ENCODE results near the gene PCSK6.

Gene PCSK6

DNA sequence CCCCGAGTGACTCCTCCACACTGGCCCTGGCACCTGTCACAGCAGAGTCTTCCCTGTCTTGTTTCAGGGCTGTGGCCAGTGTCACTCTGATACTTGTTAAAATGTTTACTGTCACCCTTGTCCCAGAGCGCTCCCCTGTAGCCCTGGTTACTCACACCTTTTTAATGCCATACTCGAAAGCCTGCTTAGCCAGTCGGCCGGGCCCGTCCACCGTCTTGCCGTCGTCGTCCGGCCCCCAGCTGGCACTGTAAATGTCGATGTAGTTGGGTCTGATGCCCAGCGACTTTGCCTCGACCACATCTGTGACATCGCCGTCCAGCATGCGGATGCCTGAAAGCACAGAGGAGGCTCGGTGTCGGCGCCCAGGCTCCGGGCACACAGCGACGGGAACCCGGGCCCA lies 91.3 kb downstream of the PCSK6 start:
- DNase-seq (ENCODE audit: low read depth) = no peak

GRCh38 chr15:101397521-101398003 lies 91.9 kb downstream of the PCSK6 start:
- no peak for DNase-seq (ENCODE audit: low read depth)

- no peak for DNase-seq (ENCODE audit: low read depth)
Measured at GRCh38 chr15:101396484-101397261, 92.8 kb downstream of the PCSK6 start.

DNA sequence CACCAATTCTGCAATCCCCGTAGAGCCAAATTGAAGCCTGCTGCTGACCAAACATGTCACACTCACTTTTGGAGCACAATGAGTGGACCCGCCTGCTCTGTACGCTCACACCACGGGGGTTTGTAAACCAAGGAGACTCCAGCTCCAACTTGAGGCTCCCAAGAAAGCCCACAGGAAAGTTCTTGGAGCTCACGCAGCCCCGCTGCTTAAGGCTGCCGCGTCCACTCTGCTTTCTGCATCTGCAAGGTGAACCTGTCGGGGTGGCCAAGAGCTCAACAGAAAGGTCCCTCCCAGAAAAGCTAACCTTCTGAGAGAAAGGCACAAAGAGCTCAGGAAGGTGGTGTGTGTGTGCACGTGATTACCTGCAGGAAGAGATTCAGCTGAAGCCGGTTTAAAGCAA lies 94.9 kb downstream of the PCSK6 start:
- DNase-seq (ENCODE audit: low read depth) = no peak

GRCh38 chr15:101394056-101394630 lies 95.4 kb downstream of the PCSK6 start:
- DNase-seq (ENCODE audit: low read depth) = no peak

GRCh38 chr15:101393172-101393571 lies 96.3 kb downstream of the PCSK6 start:
- no peak for DNase-seq (ENCODE audit: low read depth)

- no peak for DNase-seq (ENCODE audit: low read depth)
Measured at GRCh38 chr15:101391981-101392640, 97.4 kb downstream of the PCSK6 start.

DNA sequence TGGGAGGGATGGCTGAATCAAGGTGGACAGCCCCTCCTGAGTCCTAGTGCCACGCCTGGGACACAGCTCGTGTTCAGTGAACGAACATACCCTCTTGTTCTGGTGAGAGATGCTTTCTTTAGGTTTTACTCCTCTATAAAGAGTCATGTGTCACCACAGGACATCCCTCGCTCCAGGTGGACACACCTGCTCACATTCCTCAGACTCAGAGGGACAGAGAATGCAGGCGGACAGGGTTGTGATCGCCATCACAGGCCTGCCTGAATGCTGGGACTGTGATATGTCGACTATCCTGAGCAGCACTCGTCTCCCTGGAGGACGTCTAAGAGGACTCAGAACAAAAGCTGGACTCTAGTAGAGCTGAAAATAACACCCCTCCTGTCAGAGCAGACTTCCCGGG lies 98.1 kb downstream of the PCSK6 start:
- DNase-seq (ENCODE audit: low read depth) = no peak

DNA sequence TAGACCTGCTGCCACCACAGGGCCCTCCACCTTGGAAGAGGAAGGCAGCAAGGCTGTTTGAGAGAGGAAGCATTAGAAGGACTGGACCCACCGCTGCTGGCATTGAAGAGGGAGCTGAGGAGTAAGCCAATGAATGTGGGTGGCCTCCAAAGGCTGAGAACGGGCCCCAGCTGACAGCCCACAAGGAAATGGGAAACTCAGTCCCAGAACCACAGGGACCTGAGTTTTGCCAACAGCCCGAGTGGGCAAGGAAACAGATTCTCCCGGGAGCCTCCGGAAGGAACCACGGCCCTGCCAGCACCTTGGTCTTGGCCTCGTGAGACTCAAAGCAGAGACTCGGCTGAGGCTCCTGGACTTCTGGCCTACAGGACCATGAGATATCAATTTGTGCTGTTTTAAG lies 99.0 kb downstream of the PCSK6 start:
- no peak for DNase-seq (ENCODE audit: low read depth)

GRCh38 chr15:101390060-101390459 lies 99.4 kb downstream of the PCSK6 start:
- DNase-seq (ENCODE audit: low read depth) = no peak

DNA sequence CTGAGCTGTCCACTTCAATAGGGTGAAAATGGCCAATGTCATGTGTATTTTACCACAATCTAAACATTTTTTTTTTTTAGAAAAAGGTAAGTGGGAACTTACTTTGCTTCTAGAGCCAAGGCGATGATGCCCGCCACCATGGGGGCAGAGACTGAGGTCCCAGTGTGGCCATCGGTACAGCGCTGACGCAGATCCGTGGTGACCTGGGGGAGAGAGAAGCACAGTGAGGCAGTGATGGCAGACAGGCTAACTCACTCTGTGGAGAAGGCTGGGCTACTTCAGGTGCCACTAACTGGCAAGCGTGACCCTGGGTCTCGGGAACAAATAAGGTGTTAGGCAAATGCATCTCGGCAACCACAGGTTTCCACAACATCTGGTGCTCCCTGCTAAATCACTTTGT lies 100.1 kb downstream of the PCSK6 start:
- no peak for DNase-seq (ENCODE audit: low read depth)

- no peak for DNase-seq (ENCODE audit: low read depth)
Measured at GRCh38 chr15:101388046-101388445, 101.5 kb downstream of the PCSK6 start.

DNA sequence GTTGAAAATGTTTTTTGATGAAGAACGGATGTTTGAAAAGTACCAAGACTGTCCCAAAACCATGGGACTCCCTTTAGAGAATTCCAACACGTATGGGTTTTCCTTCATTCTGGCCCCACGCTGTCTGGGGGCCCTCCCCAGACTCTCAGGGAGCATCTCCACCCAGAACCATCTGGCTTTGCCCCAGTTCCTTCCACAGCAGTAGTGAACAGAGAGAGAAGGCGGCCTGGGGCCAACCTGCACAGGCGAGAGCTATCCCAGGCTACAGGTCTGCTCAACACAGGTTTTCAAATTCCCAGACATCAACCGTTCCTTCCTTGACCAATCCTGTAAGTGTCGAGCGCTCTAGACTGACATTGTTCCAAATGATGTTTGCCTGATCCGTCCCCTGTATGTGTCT lies 101.9 kb downstream of the PCSK6 start:
- DNase-seq (ENCODE audit: low read depth) = no peak

- no peak for DNase-seq (ENCODE audit: low read depth)
Measured at GRCh38 chr15:101386967-101387366, 102.5 kb downstream of the PCSK6 start.

DNA sequence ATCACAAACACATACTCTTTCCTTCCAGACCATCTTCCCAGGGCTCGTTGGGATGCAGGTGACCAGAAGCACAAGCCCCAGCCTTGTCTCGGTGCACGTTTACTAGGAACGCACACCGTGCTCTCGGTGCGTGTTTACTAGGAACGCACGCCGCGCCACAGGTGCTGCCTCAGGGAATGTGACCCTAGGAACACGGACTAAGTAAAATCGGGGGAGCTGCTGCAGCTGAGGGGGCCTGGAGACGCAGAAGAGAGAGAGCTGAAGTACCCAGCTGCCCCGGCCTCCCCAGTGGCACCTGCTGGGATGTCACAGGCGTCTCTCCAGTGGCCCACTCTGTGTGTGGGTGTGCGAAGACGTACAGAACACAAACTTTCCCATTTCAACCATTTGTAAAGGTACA lies 103.5 kb downstream of the PCSK6 start:
- DNase-seq (ENCODE audit: low read depth) = no peak

- no peak for DNase-seq (ENCODE audit: low read depth)
Measured at GRCh38 chr15:101384276-101384675, 105.2 kb downstream of the PCSK6 start.

- DNase-seq (ENCODE audit: low read depth) = no peak
Measured at GRCh38 chr15:101382544-101382943, 107.0 kb downstream of the PCSK6 start.

GRCh38 chr15:101381671-101382212 lies 107.8 kb downstream of the PCSK6 start:
- no peak for DNase-seq (ENCODE audit: low read depth)

DNA sequence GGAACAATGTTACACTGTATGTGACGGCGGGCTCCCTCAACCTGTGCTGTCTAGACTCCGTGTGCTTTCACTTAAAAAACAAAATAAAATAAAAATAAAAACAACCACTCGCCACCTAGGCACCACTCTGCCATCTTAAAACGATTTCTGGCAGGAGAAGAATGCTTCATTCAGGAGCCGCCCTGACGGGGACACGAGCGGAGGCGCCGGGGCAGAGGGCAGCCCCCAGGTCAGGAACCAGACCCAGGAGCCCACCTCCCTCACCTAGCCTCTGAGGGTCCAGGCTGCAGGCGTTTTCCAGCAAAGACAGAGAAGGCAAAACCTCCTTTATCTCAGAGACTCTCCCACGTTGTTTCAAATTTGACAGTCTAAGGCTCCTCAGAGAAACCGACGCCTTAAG lies 109.4 kb downstream of the PCSK6 start:
- no peak for DNase-seq (ENCODE audit: low read depth)

GRCh38 chr15:101379647-101380046 lies 109.9 kb downstream of the PCSK6 start:
- no peak for DNase-seq (ENCODE audit: low read depth)

DNA sequence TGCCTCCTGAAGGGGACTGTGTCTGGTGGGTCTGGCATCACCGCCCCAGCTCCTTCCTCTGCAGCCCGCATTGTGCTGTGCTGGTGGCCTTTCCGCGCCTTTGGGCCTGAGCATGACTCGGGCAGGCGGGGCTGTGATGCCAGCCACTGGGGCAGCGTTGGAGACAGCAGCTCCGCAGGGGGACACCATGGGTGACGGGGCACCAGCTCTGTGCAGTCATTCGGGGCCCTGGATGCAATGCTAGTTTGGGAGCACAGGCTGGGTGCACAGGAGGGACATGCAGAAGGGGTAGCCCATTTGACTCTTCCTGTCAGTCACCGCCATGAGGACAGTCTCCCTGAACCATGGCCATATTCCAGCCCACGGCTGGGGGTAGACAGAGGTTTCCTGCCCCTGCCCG lies 110.6 kb downstream of the PCSK6 start:
- DNase-seq (ENCODE audit: low read depth) = no peak

DNA sequence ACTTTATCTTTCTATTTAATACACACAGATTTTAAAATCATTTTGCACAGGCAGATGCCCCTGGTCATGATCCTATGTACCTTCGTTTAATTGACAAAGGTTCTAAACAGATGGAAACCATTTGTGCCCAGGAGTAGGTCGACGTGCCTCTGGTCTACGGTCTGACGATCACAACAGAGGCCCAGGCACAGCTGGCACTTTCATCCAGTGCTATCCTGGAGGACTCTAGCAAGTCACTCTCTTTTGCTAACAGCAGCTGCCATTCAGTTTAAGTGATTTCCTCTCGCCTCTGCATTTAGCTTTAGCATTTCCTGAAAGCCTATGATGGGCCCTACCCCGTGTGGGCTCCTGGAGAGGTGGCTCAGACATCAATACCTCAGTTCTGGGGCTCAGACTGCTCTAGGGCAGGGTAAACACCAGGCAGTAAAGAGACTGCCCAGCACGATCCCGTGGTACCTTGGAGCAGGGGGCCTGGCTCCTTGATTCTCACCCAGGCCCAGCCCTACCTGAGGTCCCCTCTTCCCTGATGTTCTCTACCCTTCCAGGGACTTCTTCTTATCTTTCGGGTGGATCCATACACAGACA lies 111.2 kb downstream of the PCSK6 start:
- DNase-seq (ENCODE audit: low read depth) = no peak
